Measurements from ENCODE around the gene NTN1. TPM values are rescaled to one million over a fixed set of nuclear protein-coding genes. Genes with fewer than 3 reads are reported as not detected.

Gene NTN1
- total RNA-seq, 2 donors from 2014 or later: 0.69 to 1.5 TPM

DNA sequence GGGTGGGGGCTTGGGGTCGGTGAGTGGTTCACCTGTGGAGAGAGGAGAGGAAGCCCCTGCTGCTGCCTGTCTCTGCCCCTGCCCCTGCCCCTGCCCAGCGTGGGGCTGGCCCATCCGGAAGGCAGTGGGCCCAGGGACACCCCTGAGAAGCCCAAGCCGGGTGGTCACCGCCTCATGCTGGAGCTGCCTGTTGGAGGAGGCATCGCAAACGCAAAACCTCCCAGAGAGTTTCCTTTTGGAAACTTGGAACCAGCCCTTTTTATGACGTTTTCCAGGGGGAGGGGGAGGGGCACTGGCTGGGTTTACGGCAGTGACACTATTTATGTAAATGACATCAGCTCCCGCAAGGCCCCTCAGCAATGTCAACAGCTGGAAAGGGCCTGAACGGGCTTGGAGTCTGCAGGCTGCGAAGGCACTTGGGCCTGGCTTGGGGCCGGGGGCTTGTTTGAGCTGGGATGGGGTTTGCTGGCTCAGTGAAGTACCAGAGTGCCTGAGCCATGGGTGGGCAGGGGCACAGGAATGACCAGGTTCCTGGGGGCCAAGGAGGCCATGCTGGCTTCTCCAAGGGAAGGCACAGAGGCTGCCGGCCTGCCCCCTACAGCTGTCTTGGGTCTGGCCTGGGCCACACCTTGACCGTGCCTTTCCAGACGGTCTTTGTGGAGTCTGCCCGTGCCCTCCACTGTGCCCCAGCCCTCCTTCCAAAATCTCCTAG is 219.5 kb downstream of the NTN1 start:
- peaks cover 13% of the 10 kb centered on the region for H3K4me1 Mint-ChIP-seq (ENCODE audit: low read depth)
- DNase-seq: no peak
- H3K9me3 Mint-ChIP-seq: no peaks in the 10 kb centered on the region
- ATAC-seq (replicated peaks in 1 of 2): no peak
- peaks cover 0 to 1% of the 10 kb centered on the region in 2 donors for H3K36me3 Mint-ChIP-seq (ENCODE audit: insufficient read depth in 2 of 2)
- peak overlapping the region; percentile 27 to 63 for H3K4me3 Mint-ChIP-seq
- H3K27me3 Mint-ChIP-seq (ENCODE audit: low read depth): no peaks in the 10 kb centered on the region
- no peak overlapping the region for H3K27ac Mint-ChIP-seq

DNA sequence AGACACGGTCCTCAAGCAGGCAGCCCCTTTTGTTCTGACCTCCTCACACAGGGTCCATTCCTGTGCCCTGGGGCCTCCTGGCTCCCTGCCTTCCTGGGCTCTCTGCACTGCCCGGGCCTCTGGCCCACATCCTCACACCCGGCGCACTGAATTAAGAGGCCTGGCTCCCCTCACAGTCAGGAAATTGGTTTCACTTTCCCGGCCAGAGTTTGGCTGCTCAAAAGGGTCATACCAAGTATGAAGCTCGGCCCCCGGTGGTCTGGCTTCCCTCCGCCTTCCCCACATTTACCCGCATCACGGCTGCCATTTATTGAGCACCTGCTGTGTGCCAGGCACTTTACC is 220.0 kb downstream of the NTN1 start:
- DNase-seq: no peak
- no peak overlapping the region for H3K27ac Mint-ChIP-seq
- peaks cover 0 to 1% of the 10 kb centered on the region in 2 donors for H3K36me3 Mint-ChIP-seq (ENCODE audit: insufficient read depth in 2 of 2)
- peak overlapping the region in 1 of 2 donors; percentile 7 for H3K4me3 Mint-ChIP-seq
- no peak for ATAC-seq (replicated peaks in 1 of 2)
- H3K27me3 Mint-ChIP-seq (ENCODE audit: low read depth): no peaks in the 10 kb centered on the region
- H3K4me1 Mint-ChIP-seq (ENCODE audit: low read depth): peaks cover 13% of the 10 kb centered on the region
- H3K9me3 Mint-ChIP-seq: no peaks in the 10 kb centered on the region

DNA sequence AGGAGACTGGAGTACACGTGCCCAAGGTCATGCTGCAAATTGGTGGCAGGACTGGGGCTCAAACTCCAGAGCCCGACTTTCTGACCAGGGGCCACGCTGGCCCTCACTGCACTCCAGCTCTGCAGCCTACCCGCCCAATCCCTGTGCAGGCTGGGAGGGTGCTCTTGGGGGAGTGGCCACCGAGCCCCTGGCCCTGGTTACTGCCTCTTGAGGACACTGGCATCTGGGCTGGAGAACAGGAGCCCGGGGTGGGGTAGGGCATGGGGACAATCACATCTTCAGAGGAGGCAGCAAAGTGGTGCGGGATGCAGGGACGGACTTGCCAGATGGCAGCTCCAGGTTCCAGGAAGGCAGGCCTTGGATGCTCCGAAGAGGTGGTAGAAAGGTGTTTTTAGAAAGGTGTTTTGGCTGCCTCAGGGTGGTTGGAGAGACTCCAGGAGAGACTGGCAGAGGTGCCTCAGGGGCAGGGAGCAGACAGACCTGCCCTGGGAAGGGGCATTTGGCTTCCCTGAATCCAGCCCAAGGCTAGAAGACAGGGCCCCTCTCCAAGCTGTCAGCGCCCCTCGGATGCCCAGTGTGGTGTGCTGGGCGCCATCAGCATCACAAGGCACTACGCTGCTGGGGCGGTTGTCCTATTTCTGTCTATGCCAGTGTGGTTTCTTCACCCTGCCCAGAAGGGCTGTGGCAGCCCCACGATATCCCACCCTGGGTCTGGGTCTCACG is 220.6 kb downstream of the NTN1 start:
- ATAC-seq (replicated peaks in 1 of 2) (no peak), DNase-seq (no peak)
- no peaks in the 10 kb centered on the region for H3K9me3 Mint-ChIP-seq
- peaks cover 13% of the 10 kb centered on the region for H3K4me1 Mint-ChIP-seq (ENCODE audit: low read depth)
- no peak overlapping the region for H3K4me3 Mint-ChIP-seq
- H3K36me3 Mint-ChIP-seq (ENCODE audit: insufficient read depth in 2 of 2): peaks cover 0 to 1% of the 10 kb centered on the region in 2 donors
- H3K27me3 Mint-ChIP-seq (ENCODE audit: low read depth): no peaks in the 10 kb centered on the region
- H3K27ac Mint-ChIP-seq: no peak overlapping the region

DNA sequence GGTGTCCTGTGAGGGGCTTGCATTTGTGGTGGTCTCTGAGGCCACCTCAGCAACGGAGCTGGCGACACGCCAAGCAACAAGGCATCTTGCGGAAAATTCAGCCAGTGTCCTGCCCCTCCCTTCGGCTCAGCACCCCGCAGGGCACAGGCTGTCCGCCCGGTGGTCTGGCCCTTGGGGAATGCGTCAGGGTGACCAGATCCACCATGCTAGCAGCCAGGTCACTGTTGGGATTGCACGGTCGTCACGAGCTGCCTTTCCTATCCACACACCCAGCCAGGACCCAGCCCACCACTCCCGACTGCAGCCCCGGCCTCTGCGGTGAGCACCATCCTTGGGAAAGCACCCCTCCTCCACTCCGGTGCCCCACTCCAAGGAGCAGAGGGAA is 221.2 kb downstream of the NTN1 start:
- Mint-ChIP-seq H3K4me1 (ENCODE audit: low read depth) (peaks cover 13% of the 10 kb centered on the region), H3K9me3 (no peaks in the 10 kb centered on the region), H3K4me3 (no peak overlapping the region), H3K27me3 (ENCODE audit: low read depth) (no peaks in the 10 kb centered on the region), H3K36me3 (ENCODE audit: insufficient read depth in 2 of 2) (no peaks in the 10 kb centered on the region), H3K27ac (no peak overlapping the region)
- DNase-seq: no peak
- ATAC-seq (replicated peaks in 1 of 2): no peak

DNA sequence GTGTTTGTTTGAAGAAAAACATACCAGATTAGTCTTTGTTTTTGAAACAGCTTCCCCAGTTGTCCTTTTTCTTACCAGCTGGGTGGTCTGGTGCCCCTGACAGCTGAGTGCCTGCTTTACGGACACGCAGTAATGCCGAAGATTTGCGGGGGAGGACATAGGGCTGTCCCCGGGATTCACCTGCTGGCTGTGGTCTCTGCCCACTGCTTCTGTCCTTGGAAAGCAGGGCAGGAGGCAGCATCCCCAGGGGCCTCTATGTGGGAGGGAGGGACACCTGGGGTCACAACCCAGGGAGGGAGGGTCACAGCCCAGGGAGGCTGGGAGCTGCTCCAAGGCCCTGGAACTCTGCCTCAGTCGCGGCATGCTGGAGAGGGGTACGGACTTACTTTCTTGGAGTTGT is 221.7 kb downstream of the NTN1 start:
- ATAC-seq (replicated peaks in 1 of 2): no peak
- H3K36me3 Mint-ChIP-seq (ENCODE audit: insufficient read depth in 2 of 2): no peaks in the 10 kb centered on the region

DNA sequence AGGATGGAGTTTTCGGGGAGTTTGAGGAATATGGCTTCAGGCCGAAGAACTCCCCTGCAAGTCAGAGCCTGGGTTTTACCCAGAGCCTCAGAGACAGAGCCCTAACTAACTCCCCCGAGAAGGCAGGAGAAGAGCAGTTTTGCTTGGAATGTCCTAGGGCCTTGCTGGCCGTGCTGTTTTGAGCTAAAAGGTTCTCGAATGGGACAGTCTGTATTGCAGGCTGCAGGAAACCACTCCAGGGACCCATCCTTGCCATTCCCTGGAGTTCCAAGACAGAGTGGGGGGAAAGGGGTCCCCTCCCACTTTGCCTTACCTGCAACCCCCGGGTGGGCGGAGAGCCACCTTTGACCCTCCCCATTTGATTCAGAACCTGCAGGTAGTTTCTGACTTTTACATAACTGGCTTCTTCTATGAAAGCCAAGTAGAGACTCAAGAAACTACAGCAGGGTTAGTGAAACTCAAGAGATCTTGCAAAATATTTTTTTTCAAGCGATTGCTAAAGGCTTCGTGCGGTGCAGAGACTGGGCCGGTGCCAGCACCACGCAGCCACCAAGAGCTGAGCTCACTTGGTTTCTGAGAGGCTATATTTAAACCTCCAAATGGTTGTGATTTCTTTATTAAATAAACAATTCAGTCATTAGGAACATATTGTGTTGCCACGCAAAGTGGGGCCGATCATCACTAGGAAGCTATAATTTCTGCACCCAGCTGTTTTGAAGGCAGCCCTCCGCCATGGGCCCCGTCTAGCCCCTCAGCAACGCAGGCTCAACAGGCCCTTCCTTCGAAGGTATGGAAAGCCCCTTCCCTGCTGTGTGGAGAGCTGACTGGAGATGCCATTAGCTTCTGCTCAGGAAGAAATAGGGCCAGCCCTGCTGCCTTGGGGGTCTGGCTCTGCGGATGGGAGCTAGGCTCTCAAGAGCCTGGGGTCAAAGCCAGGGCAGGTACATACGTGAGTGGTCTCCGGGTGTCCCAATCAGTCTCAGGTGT is 223.0 kb downstream of the NTN1 start:
- Mint-ChIP-seq H3K4me3 (no peak overlapping the region), H3K27me3 (ENCODE audit: low read depth) (no peaks in the 10 kb centered on the region), H3K4me1 (ENCODE audit: low read depth) (peaks cover 4% of the 10 kb centered on the region), H3K9me3 (no peaks in the 10 kb centered on the region), H3K27ac (peak overlapping the region; percentile 29), H3K36me3 (ENCODE audit: insufficient read depth in 2 of 2) (no peaks in the 10 kb centered on the region)
- ATAC-seq (replicated peaks in 1 of 2) (no peak), DNase-seq (no peak)

More for the DNA sequence above, 221.7 kb downstream of the NTN1 start:
- no peak overlapping the region for H3K4me3 Mint-ChIP-seq
- H3K4me1 Mint-ChIP-seq (ENCODE audit: low read depth): peaks cover 13% of the 10 kb centered on the region
- H3K27ac Mint-ChIP-seq: no peak overlapping the region
- no peaks in the 10 kb centered on the region for H3K27me3 Mint-ChIP-seq (ENCODE audit: low read depth)
- no peaks in the 10 kb centered on the region for H3K9me3 Mint-ChIP-seq
- no peak for DNase-seq

DNA sequence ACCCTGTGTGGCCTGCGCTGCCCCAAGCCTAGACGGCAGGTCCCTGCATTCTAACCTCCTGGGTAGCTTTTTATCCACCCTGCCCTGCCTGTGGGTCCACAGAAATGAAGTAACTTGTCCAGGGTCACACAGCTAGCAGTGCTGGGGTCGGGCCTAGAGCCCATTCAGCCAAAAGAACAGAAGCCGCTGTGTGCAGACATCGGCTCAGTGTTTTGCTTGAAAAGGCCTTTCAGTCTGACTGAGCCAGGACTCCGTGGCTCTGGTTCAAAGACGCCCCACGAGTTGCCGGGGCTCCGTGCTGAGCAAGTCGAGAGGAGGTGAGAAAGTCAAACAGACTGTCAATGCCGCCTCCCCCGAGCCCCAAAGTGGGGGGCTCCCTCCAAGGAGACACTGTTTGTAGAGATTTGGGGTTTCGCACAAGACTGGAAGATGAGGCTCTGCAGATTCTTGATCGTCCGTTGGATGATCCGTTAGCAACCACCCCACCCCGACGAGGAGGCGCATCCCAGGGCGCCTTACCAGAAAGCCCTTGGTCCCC is 226.2 kb downstream of the NTN1 start:
- Mint-ChIP-seq H3K9me3 (no peaks in the 10 kb centered on the region), H3K4me1 (ENCODE audit: low read depth) (peaks cover 10% of the 10 kb centered on the region)

DNA sequence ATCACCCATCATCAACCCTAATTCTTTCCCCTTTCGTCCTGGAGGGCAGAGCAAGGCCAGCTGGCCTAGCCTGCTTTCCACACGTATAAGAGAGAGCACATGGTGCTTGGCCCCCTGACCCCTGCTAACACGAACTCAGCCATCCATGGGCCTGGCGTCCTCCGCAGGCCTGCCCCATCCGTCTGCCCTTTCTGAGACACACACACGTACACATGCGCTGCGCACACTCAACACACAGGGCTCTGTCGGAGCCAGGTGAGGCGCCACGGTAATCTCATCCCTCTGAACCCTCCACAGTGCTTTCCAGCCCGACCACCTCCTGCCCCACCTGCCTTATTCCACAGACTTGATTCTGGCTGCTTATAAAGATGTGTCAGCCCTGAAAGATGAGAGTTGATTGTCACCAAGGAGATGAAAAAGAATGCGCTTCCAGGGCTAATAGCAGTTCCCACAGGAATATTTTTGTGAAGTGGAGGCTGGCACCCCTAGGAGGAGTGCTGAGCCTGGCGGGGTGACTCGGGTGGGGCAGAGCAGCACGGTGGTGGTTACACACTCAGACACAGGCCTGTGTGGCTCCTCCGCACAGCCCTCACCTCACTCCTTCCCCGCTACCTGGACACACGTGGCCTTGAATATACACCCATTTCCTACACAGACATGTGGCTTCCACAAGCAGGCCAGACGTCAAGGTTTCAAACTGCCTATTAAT is 228.1 kb downstream of the NTN1 start:
- Mint-ChIP-seq H3K36me3 (ENCODE audit: insufficient read depth in 2 of 2) (peaks cover 0 to 2% of the 10 kb centered on the region in 2 donors), H3K4me1 (ENCODE audit: low read depth) (peaks cover 23% of the 10 kb centered on the region), H3K4me3 (no peak overlapping the region), H3K9me3 (no peaks in the 10 kb centered on the region), H3K27me3 (ENCODE audit: low read depth) (no peaks in the 10 kb centered on the region), H3K27ac (no peak overlapping the region)
- ATAC-seq (replicated peaks in 1 of 2) (no peak), DNase-seq (no peak)

More for the DNA sequence above, 226.2 kb downstream of the NTN1 start:
- no peaks in the 10 kb centered on the region for H3K27me3 Mint-ChIP-seq (ENCODE audit: low read depth)
- no peak for DNase-seq
- ATAC-seq (replicated peaks in 1 of 2): no peak
- peaks cover 0 to 2% of the 10 kb centered on the region in 2 donors for H3K36me3 Mint-ChIP-seq (ENCODE audit: insufficient read depth in 2 of 2)
- no peak overlapping the region for H3K27ac Mint-ChIP-seq
- H3K4me3 Mint-ChIP-seq: no peak overlapping the region

DNA sequence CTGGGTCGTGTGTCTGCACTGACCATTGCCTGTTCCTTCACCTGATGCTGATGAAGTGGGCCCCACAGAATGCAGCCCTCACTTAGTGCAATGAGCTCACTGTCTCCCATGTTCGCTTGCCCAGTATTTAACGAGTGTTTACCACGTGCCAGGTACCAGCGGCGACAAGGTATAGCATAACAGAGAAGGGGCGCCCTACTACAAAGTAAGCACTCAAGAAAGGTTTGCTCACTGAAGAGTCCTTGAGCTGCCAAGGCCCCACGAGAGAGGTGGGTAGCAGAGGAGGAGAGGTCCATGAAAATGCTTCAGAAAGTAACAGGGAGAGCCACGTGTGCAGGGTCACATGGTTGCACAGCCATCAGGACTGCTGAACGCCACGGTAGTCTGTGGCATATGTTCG is 230.0 kb downstream of the NTN1 start:
- H3K27me3 Mint-ChIP-seq (ENCODE audit: low read depth): no peaks in the 10 kb centered on the region
- no peak overlapping the region for H3K4me3 Mint-ChIP-seq
- DNase-seq (no peak), ATAC-seq (replicated peaks in 1 of 2) (no peak)
- H3K27ac Mint-ChIP-seq: no peak overlapping the region
- peaks cover 25% of the 10 kb centered on the region for H3K4me1 Mint-ChIP-seq (ENCODE audit: low read depth)
- peaks cover 0 to 2% of the 10 kb centered on the region in 2 donors for H3K36me3 Mint-ChIP-seq (ENCODE audit: insufficient read depth in 2 of 2)
- H3K9me3 Mint-ChIP-seq: no peaks in the 10 kb centered on the region

DNA sequence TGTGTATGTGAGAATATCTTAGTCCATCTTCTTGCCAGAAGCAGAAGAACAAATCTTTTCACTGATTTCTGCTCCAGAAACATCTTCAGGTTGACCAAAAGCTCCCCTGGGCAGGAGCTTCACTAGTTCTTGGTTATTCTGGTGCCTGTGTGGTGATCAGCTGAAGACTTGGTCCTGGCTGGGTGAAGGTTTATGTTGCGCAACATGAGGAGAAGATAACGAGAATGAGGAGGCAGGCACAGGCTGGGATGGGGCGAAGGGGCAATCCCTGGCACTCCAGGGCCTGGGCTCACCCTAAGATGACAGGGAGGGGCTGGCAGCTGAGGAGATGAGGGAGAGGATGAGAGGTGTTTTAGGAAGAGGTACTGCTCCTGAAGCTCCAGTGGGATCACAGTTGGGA is 232.0 kb downstream of the NTN1 start:
- Mint-ChIP-seq H3K4me3 (peak overlapping the region; percentile 47 to 64), H3K4me1 (ENCODE audit: low read depth) (peaks cover 38% of the 10 kb centered on the region), H3K36me3 (ENCODE audit: insufficient read depth in 2 of 2) (peaks cover 0 to 2% of the 10 kb centered on the region in 2 donors), H3K9me3 (no peaks in the 10 kb centered on the region), H3K27me3 (ENCODE audit: low read depth) (no peaks in the 10 kb centered on the region), H3K27ac (no peak overlapping the region)
- DNase-seq (no peak), ATAC-seq (replicated peaks in 1 of 2) (no peak)

DNA sequence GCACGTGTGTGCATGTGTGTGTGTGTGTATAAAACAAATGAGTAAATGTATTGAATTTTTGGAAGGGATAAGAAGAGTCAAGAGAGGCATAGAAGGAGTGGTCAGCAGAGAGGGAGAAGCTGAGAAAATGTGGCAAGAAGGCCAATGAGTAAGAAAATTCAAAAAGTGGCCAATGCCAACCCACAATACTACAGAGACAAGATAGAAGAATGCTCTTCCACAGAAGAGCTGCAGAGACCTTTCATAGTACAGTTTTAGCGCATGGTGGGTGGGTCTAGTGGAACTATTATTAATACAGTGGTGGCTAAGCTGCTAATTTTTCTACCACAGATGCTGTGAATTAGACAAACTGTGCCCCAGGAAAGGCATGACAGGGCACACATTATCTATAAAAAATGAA is 233.5 kb downstream of the NTN1 start:
- no peak for DNase-seq
- Mint-ChIP-seq H3K36me3 (ENCODE audit: insufficient read depth in 2 of 2) (peaks cover 0 to 2% of the 10 kb centered on the region in 2 donors), H3K4me1 (ENCODE audit: low read depth) (peaks cover 46% of the 10 kb centered on the region), H3K4me3 (no peak overlapping the region), H3K27me3 (ENCODE audit: low read depth) (no peaks in the 10 kb centered on the region), H3K27ac (no peak overlapping the region), H3K9me3 (no peaks in the 10 kb centered on the region)
- no peak for ATAC-seq (replicated peaks in 1 of 2)

DNA sequence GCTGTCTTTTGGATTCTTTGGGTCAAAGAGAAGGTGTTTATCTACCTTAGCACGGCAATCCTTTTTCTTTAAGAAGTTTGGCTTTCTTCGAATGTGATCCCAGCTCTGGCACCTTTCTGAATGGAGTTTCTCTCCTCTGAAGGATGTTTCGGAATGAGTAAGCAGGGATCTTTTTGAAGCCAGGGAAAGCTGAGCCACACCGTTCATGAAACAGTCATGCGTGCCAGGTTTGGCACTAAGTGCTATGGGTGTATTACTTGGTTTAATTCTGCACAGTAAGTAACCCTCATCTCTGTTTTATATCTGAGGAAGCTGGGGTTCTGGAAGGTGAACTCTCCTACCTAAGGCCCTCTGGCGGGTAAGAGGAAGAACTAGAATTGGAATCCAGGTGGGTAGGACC is 234.5 kb downstream of the NTN1 start:
- H3K36me3 Mint-ChIP-seq (ENCODE audit: insufficient read depth in 2 of 2): peaks cover 0 to 4% of the 10 kb centered on the region in 2 donors

More for the DNA sequence above, 234.5 kb downstream of the NTN1 start:
- H3K4me1 Mint-ChIP-seq (ENCODE audit: low read depth): peaks cover 50% of the 10 kb centered on the region
- no peaks in the 10 kb centered on the region for H3K27me3 Mint-ChIP-seq (ENCODE audit: low read depth)
- no peak overlapping the region for H3K27ac Mint-ChIP-seq
- no peaks in the 10 kb centered on the region for H3K9me3 Mint-ChIP-seq
- DNase-seq (no peak), ATAC-seq (replicated peaks in 1 of 2) (no peak)
- H3K4me3 Mint-ChIP-seq: no peak overlapping the region
